Pancreas (tissue), 10 donors: ENCODE data around the gene PBX4. TPM values are rescaled to one million over a fixed set of nuclear protein-coding genes. Genes with fewer than 3 reads are reported as not detected.

ENCODE experiments used
- ATAC-seq, 4 donors: fragments of 200-7000 bp; cut with Tn5 transposase; one replicate each; pipeline versions ENCODE4 v1.8.0 to v1.9.1; 2020; ENCODE audit warnings: mild to moderate bottlenecking in 4 of 4, moderate library complexity in 4 of 4
- DNase-seq, 6 donors: peaks; one replicate each; pipeline ENCODE4 v3.0.0-alpha.2; 2020
- FAIRE-seq: peaks from 2 replicates; lab custom pipeline; 2012; peaks lifted over from hg19 to GRCh38; lab: Jason Lieb, UNC
- H3K27ac ChIP-seq, 4 donors: fragments of 200-600 bp; sonication (generic); 1 replicate in 3 of 4; 2 replicates in 1 of 4; pipeline versions ENCODE4 v1.5.0 to v1.8.0; 2020
- H3K27me3 ChIP-seq, 4 donors: fragments of 200-600 bp; one replicate each; pipeline ENCODE4 v1.8.0; 2021
- H3K36me3 ChIP-seq, 3 donors: fragments of 200-600 bp; sonication (generic) in 1 of 3; one replicate each; pipeline versions ENCODE4 v1.5.0 to v1.8.0; 2020 to 2021
- H3K4me1 ChIP-seq, 3 donors: fragments of 200-600 bp; one replicate each; pipeline ENCODE4 v1.8.0; 2021
- H3K4me3 ChIP-seq, 4 donors: fragments of 200-600 bp; sonication (generic) in 2 of 4; one replicate each; pipeline versions ENCODE4 v1.5.0 to v1.8.0; 2020 to 2021
- H3K9me3 ChIP-seq, 4 donors: fragments of 200-600 bp; one replicate each; pipeline ENCODE4 v1.8.0; 2021
- WGBS, 2 donors: extraction: QIAGEN DNeasy Blood & Tissue Kit; methylation state at CpG; one replicate each; pipeline ENCODE4 v1.1.7; 2013; 5-methylcytosine and 5-hydroxymethylcytosine counted together
- intact Hi-C, 3 donors: fragments of 100-400 bp; cut with DNase I; formaldehyde crosslinking; loops; one replicate each; pipeline versions ENCODE4 v1.11.1 to v1.14.2; 2022
- polyA plus RNA-seq, 2 donors: library from polyadenylated mRNA; stranded (reverse); fragments of 200-250 nt; gene quantifications; one replicate each; pipeline ENCODE4 v1.2.3, GENCODE V29; 2013
- total RNA-seq, 6 donors: library from RNA; stranded (reverse); fragmentation: NEBNext Ultra II Directional in 4 of 6; extraction: Animal tissue kit (Norgen Biotek cat#: 25700) in 4 of 6; gene quantifications; one replicate each; pipeline versions ENCODE4 v1.2.1 to v1.2.4, GENCODE V29; 2021 to 2023
- TF ChIP-seq, protein P1 (sequence below), 4 donors: fragments of 200-600 bp; sonication (generic) in 3 of 4; IDR thresholded peaks; one replicate each; pipeline versions ENCODE4 v1.5.0 to v1.8.0; 2021; ENCODE audit warnings: antibody characterized with exemption in 4 of 4
- donor health status: healthy with polysubstance abuse.
- donor health status: DM: no; HTN: no; CAD: no; lungs with moderate emphysema.
- donor health status: DM: no; HTN: no; CAD: no.
- donor health status: control.
- donor health status: control.
- donor health status: Bipolar disorder and iron deficiency.
- donor health status: DM: yes; HTN: yes; CAD: no.
- donor health status: DM: no; HTN: no; CAD: no.
- donor health status: DM: no; HTN: no; CAD: no.
- donor health status: DM: yes; HTN: yes; CAD: no.

The PBX4 gene
- total and polyA plus RNA-seq, 8 donors: 0.18 to 4.0 (median 0.49) TPM

DNA sequence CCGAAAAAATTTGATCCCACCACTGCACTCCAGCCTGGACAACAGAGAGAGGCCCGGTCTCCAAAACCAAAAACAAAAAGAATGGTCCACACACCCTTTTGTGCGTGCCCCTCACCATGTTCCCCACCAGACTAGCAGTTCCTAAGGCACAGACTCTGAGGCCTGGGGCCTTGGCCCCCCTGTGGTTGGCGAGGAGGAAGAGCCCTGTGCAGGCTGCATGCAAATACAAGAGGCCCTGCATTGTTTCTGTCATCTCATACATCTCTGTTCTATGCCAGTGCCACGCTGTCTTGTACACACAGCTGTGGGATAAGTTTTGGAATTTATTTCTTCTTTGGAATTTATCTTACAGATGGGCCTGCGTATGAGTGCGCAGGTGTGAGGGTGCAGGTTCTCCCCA, 94.4 kb downstream of the PBX4 start:
- DNase-seq (no peak), FAIRE-seq (no peak), ATAC-seq (no peak)
- no peaks in the 10 kb centered on the region for H3K27me3 ChIP-seq
- H3K27ac ChIP-seq: no peak overlapping the region
- H3K4me1 ChIP-seq: no peaks in the 10 kb centered on the region
- TF ChIP-seq, protein P1, sequence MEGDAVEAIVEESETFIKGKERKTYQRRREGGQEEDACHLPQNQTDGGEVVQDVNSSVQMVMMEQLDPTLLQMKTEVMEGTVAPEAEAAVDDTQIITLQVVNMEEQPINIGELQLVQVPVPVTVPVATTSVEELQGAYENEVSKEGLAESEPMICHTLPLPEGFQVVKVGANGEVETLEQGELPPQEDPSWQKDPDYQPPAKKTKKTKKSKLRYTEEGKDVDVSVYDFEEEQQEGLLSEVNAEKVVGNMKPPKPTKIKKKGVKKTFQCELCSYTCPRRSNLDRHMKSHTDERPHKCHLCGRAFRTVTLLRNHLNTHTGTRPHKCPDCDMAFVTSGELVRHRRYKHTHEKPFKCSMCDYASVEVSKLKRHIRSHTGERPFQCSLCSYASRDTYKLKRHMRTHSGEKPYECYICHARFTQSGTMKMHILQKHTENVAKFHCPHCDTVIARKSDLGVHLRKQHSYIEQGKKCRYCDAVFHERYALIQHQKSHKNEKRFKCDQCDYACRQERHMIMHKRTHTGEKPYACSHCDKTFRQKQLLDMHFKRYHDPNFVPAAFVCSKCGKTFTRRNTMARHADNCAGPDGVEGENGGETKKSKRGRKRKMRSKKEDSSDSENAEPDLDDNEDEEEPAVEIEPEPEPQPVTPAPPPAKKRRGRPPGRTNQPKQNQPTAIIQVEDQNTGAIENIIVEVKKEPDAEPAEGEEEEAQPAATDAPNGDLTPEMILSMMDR (IDR thresholded peaks at IDR 0.05): no peak
- H3K4me3 ChIP-seq: no peak overlapping the region
- H3K9me3 ChIP-seq: no peaks in the 10 kb centered on the region
- peaks cover 0 to 8% (median 0%) of the 10 kb centered on the region in 3 donors for H3K36me3 ChIP-seq
- intact Hi-C loops: no loop called here
- 92 to 96% methylated on average over 7 of the region's 7 CpGs for WGBS, 2 donors

DNA sequence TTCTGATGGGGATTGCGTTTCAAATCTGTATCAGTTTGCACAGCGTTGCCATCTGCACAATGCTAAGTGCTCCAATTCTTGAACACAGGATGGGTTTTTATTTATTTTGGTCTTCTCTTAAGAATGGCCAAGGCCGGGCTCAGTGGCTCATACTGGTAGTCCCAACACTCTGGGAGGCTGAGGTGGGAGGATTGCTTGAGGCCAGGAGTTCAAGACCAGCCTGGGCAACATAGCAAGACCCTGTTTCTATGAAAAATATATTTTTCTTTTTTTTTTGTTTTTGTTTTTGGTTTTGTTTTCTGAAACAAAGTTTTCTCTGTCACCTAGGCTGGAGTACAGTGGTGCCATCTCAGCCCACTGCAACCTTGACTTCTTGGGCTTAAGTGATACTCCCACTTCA, 95.3 kb downstream of the PBX4 start:
- Histone ChIP-seq H3K9me3 (no peaks in the 10 kb centered on the region), H3K27me3 (no peaks in the 10 kb centered on the region), H3K27ac (no peak overlapping the region), H3K36me3 (peaks cover 0 to 8% (median 0%) of the 10 kb centered on the region in 3 donors), H3K4me3 (no peak overlapping the region), H3K4me1 (no peaks in the 10 kb centered on the region)
- intact Hi-C loops: no loop called here
- TF ChIP-seq, protein P1 (IDR thresholded peaks at IDR 0.05): no peak
- no peak for ATAC-seq
- 93 to 96% methylated on average over 3 of the region's 3 CpGs for WGBS, 2 donors
- DNase-seq: no peak
- FAIRE-seq: no peak

DNA sequence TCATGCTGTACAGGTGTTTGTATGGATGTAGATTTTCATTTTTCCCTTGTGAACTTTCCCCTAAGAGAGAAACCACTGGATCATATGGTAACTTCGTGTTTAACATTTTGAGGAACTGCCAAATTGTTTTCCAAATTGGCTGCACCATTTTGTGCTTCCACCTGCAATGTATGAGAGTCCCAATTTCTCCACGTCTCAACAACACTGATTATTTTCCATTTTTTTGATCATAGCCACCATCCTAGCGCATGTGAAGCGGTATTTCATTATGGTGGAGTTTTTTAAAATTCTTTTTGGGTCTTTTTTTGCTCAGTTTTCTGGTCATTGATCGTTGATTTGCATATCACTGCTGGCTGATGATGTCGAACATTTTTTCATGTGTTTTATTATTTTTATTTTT, 97.5 kb downstream of the PBX4 start:
- H3K36me3 ChIP-seq: no peaks in the 10 kb centered on the region
- H3K4me3 ChIP-seq: no peak overlapping the region
- WGBS, 2 donors: 77 to 83% methylated on average over 6 of the region's 6 CpGs
- no peak overlapping the region for H3K27ac ChIP-seq
- intact Hi-C loops: no loop called here
- peaks cover 0 to 7% (median 0%) of the 10 kb centered on the region in 3 donors for H3K4me1 ChIP-seq
- no peaks in the 10 kb centered on the region for H3K9me3 ChIP-seq
- ATAC-seq: no peak
- no peak for FAIRE-seq
- TF ChIP-seq, protein P1 (IDR thresholded peaks at IDR 0.05): no peak
- no peak for DNase-seq
- H3K27me3 ChIP-seq: no peaks in the 10 kb centered on the region

DNA sequence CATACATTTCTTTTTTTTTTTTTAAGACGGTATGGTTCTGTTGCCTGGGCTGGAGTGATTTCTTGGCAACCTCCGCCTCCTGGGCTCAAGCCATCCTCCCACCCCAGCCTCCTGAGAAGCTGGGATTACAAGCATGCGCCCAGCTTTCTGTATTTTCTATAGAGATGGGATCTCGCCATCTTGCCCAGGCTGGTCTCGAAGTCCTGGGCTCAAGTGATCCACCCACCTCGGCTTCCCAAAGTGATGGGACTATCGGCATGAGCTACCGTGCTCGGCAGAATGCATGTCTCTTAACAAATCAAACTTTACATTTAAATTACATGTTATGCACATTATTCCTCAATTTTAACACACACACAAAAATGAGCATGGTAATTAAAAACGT, 101.3 kb downstream of the PBX4 start:
- intact Hi-C loops: no loop called here
- Histone ChIP-seq H3K27me3 (no peaks in the 10 kb centered on the region), H3K9me3 (no peaks in the 10 kb centered on the region), H3K27ac (no peak overlapping the region), H3K4me1 (peaks cover 0 to 7% (median 0%) of the 10 kb centered on the region in 3 donors), H3K36me3 (no peaks in the 10 kb centered on the region), H3K4me3 (peak overlapping the region in 2 of 4 donors; percentile 68 to 85)
- TF ChIP-seq, protein P1 (IDR thresholded peaks at IDR 0.05): no peak
- 77 to 84% methylated on average over 10 of the region's 10 CpGs for WGBS, 2 donors
- DNase-seq (no peak), ATAC-seq (no peak), FAIRE-seq (no peak)

DNA sequence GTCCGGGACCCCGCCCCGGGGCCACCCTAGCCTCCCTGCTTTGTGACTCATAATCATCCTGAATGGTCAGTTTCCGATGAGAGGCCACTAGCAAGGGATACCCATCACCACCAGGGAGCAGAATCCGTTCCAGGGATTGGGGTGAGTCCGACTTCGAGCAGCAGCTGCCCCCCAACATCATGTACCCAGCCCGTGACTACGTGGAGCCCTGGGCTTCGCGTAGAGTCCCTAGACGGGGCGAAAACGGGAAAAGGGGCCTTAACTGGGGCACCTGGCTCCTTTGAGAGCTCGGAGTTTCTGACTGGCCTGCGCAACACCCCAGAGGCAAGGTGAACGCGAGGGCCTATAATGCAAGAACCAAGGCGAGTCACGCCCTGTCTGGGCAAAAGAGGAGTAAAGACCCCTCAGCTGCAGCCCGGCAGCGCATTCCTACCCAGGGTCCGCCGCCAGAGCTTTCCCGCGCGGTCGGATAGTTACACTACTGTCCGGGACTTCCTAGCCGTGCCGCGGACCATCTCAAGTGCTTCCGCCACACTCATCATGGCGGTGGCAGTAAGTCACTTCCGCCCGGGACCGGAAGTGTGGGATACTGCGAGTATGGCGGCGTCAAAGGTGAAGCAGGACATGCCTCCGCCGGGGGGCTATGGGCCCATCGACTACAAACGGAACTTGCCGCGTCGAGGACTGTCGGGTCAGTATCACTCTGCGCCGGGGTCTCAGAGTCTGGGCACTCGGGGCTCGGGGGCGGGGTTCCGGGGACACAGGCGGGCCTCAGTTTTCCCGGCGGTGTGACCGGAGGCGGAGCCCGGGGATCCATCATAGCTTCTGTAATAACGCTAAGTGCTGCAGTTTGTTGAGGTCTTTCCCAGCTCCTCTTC, 102.6 kb downstream of the PBX4 start, which contains the start of gene NDUFA13:
NDUFA13 (plus strand) TSS at position 584 of the 878 bp plus-strand sequence; CDS start at position 598, 14 bp downstream.
- Histone ChIP-seq H3K4me3 (peak within 1 kb of the TSS; percentile 68 to 87 (median 82)), H3K9me3 (no peaks in the 10 kb centered on the region), H3K4me1 (peaks cover 0 to 7% (median 0%) of the 10 kb centered on the region in 3 donors), H3K27ac (peak within 1 kb of the TSS; percentile 40 to 86 (median 72)), H3K36me3 (no peaks in the 10 kb centered on the region), H3K27me3 (no peaks in the 10 kb centered on the region)
- intact Hi-C loops: no loop called here
- ATAC-seq (peak; percentile 95 to 97 (median 96)), FAIRE-seq (no peak), DNase-seq (peak; percentile 86 to 96 (median 94))
- 5 to 6% methylated on average over 55 to 61 of the region's 61 CpGs for WGBS, 2 donors
- TF ChIP-seq, protein P1 (IDR thresholded peaks at IDR 0.05): no peak
